GM12878 (cell line): ENCODE measurements around the gene CACFD1. TPM values are rescaled to one million over a fixed set of nuclear protein-coding genes. Genes with fewer than 3 reads are reported as not detected.

Source experiments
- BCLAF1 ChIP-seq: fragments of 450-650 bp; IDR thresholded peaks from 2 replicates; pipeline ENCODE4 v1.6.1; 2017; ENCODE audit warnings: antibody characterized with exemption, mild to moderate bottlenecking, moderate library complexity
- ELK1 ChIP-seq: IDR thresholded peaks from 2 replicates; pipeline ENCODE4 v1.6.1; 2012; ENCODE audit warnings: low read depth, low read length, improper control_type of control experiment
- ETV6 ChIP-seq, 2 experiments: fragments of 450-650 bp in 1 of 2; IDR thresholded peaks in 1 of 2; conservative IDR thresholded peaks in 1 of 2; 2 replicates each; pipeline ENCODE4 v1.6.1; 2014; ENCODE audit warnings: antibody characterized with exemption in 1 of 2, borderline replicate concordance in 1 of 2, low read depth in 1 of 2, mild to moderate bottlenecking in 1 of 2, moderate library complexity in 1 of 2
- IKZF2 ChIP-seq, 2 experiments: fragments of 450-650 bp; IDR thresholded peaks; 2 replicates each; pipeline ENCODE4 v1.6.1; 2017; ENCODE audit warnings: mild to moderate bottlenecking in 2 of 2, moderate library complexity in 2 of 2
- KDM1A ChIP-seq: fragments of 200-600 bp; sonication (generic); IDR thresholded peaks from 2 replicates; pipeline ENCODE4 v1.6.1; 2016; ENCODE audit warnings: borderline replicate concordance
- POU2F2 ChIP-seq: IDR thresholded peaks from 3 replicates; pipeline ENCODE4 v1.6.1; 2011; ENCODE audit warnings: low read depth, mild to moderate bottlenecking, low read length, borderline replicate concordance
- RB1 ChIP-seq: fragments of 450-650 bp; formaldehyde crosslinking; IDR thresholded peaks from 2 replicates; pipeline ENCODE4 v1.6.1; 2017; ENCODE audit warnings: mild to moderate bottlenecking, borderline replicate concordance
- SMAD5 ChIP-seq: IDR thresholded peaks from 2 replicates; pipeline ENCODE4 v1.6.1; 2016; ENCODE audit warnings: antibody characterized with exemption, low read depth
- SRF ChIP-seq, 2 experiments: IDR thresholded peaks; 2 replicates each; pipeline ENCODE4 v1.6.1; 2011; ENCODE audit warnings: low read depth in 2 of 2, low read length in 2 of 2, mild to moderate bottlenecking in 1 of 2, moderate library complexity in 1 of 2
- polyA plus RNA-seq, 11 experiments: library from polyadenylated mRNA; depleted of rRNA in 4 of 11; unstranded in 6 of 11; stranded (reverse) in 5 of 11; fragments of >200 nt; fragmentation: Nextera tagmentation in 4 of 11; fragmentation: Illumina TruSeq in 1 of 11; extraction: Ambion mirVana in 4 of 11; extraction: Trizol in 1 of 11; gene quantifications; 1 replicate in 1 of 11; 2 replicates in 10 of 11; pipeline versions ENCODE4 v1.2.1 to v1.2.3, GENCODE V29; 2011 to 2016; ENCODE audit warnings: inconsistent platforms in 2 of 11, missing spikeins in 2 of 11, low read depth in 1 of 11
- total RNA-seq, 4 experiments: library from RNA; depleted of rRNA in 3 of 4; stranded (reverse); fragments of >200 nt in 3 of 4; fragmentation: Illumina TruSeq in 1 of 4; extraction: Trizol in 1 of 4; gene quantifications; 2 replicates each; pipeline versions ENCODE4 v1.2.1 to v1.2.3, GENCODE V29; 2013 to 2021

The CACFD1 gene
- total and polyA plus RNA-seq, 10 of the 15 experiments (the other 5 are each of a cell fraction or from before 2014, with no cell fraction given), result 0.09 to 5.8 (median 1.4) TPM; not detected in 1

- TF ChIP-seq ELK1 (no peak), SRF (IDR thresholded peaks at IDR 0.05; ENCODE audit: low read depth in 2 of 2, low read length in 2 of 2) (no peak), BCLAF1 (no peak), POU2F2 (no peak), SMAD5 (no peak), ETV6 (conservative IDR thresholded peaks at IDR 0.05 in 1 of 2, IDR thresholded peaks at IDR 0.05 in 1 of 2; ENCODE audit: borderline replicate concordance in 1 of 2, low read depth in 1 of 2) (no peak), RB1 (no peak), IKZF2 (IDR thresholded peaks at IDR 0.05) (no peak), KDM1A (no peak)
Observed at GRCh38 chr9:133472277-133472645, 12.5 kb downstream of the CACFD1 start (continued).
